HG03521 (cell line): ENCODE results near the gene TDRD9.
A peak's percentile ranks its signal among the peaks of the same experiment; 100 is the strongest.

Experiments used
- ATAC-seq: cut with Tn5 transposase; IDR thresholded peaks from one replicate; pipeline ENCODE4 v1.9.1; 2021; ENCODE audit warnings: mild to moderate bottlenecking, moderate library complexity; ENCODE audit not compliant: unreplicated experiment

The TDRD9 gene

GRCh38 chr14:103890821-103891666 is 37.2 kb upstream of the TDRD9 start:
- ATAC-seq, result no peak

- ATAC-seq, result no peak
These were observed 36.5 kb upstream of the TDRD9 start for GRCh38 chr14:103891667-103892215.

DNA sequence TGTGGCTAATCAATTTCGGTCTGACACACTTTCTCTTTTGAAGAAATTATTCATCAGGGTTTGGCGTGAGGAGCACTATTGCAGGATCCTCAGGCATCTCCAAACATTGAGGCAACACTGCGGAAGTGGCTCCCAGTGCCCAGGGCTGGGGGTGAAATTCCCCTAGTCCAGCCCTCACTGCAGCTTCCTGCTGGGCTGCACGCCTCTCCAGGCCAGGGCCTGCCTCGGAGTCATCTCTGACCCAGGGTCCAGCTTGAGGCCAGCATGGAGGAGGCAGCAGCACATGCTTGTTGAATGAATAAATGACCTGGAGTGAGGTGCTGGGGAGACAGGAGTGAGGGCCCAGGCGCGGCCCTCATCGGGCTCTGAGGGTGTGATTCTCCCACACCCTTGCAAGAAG is 36.0 kb upstream of the TDRD9 start:
- ATAC-seq, result no peak

DNA sequence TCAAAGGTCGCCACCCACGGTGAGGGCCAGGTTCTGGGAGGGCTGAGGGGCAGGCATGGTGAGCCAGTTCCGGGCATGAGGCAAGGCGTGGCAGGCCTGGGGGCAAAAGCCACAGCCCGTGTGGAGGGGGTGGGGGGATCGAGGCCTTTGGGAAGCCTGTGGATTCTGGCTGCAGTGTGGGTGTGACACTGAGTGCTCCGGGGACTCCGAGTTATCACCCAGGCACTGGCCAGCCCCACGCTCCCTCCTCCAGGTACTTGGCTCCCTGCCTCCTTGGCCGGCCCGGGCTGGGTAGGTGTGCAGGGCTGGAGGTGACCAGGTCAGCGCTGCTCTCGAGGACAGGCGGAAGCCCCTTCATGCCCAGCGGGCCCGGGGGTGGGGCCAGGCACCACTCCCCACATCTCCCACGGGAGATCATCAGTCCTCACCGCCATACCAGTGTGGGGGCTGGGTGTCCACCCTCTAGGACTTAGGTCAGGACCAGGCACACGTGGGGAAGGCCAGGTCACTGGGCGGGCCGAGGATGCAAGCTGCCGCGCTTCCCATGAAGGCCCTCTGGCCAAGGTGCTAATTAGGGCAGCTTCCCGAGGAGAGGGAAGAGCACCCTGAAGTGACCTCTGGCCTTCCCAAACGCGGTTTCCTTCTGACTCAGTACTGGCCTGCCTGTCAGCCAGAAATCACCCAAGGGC is 34.1 kb upstream of the TDRD9 start:
- no peak for ATAC-seq

- ATAC-seq, result no peak
These were observed 33.6 kb upstream of the TDRD9 start for GRCh38 chr14:103894723-103895059.

DNA sequence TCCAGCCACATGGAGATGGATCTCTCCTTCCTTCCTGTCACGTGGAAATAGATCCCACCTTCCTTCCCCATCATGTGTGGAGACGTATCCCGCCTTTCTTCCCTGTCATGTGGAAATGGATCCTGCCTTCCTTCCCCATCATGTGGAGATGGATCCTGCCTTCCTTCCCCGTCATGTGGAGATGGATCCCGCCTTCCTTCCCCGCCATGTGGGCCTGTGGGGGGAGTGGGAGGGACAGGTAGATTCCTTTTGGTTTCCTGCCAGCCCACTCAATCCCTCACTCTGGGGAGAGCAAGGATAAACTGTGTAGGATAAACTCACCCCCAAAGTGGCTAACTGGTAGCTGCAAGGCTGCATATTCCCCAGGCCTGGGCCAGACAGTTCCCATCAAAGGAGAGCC is 31.7 kb upstream of the TDRD9 start:
- ATAC-seq, result no peak

- no peak for ATAC-seq
These were observed 30.9 kb upstream of the TDRD9 start for GRCh38 chr14:103897075-103897947.

DNA sequence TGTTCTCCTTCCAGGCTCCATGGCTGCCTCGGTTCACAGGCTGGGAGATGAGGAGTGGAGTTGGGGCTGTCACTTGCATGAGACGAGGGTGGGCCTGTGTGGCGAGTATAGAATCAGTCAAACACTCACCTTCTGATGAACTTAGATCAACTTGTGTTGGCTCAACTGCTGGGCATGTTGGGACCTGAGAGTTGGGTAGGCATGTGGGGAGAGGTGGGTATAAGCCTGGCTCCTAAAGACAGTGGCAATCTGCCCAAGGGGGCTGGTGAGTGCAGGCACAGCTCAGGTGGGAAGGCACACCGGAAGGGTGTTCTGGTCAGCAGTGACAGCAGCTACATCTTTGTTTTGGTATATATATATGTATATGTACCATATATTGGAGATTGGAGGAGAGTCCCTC is 30.1 kb upstream of the TDRD9 start:
- ATAC-seq, result no peak

DNA sequence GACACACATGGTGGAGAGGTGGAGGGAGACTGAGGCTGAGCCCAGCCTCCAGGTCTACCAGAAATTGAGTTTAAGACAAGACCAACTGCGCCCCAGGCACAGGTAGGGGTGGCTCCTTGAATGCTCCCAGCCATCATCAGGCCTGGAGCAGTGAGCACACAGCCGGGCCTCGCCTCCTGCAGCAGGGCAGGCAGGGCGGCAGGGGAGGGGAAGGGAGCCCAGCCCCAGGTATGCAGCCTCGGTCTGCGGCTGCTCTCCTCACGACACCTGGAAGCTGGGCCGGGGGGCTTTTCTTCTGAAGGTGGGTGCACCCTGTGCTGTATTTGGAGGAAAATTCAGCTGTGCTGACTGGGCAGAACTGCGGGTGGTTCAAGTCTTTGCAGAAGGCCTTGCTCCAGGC is 29.5 kb upstream of the TDRD9 start:
- ATAC-seq, result no peak

- ATAC-seq, result no peak
These were observed 28.9 kb upstream of the TDRD9 start for GRCh38 chr14:103899316-103899715.

GRCh38 chr14:103899833-103900232 is 28.4 kb upstream of the TDRD9 start:
- no peak for ATAC-seq

GRCh38 chr14:103904493-103905107 is 23.7 kb upstream of the TDRD9 start:
- ATAC-seq, result no peak

GRCh38 chr14:103905842-103906456 is 22.3 kb upstream of the TDRD9 start:
- no peak for ATAC-seq

- no peak for ATAC-seq
These were observed 19.7 kb upstream of the TDRD9 start for GRCh38 chr14:103908580-103908979.

DNA sequence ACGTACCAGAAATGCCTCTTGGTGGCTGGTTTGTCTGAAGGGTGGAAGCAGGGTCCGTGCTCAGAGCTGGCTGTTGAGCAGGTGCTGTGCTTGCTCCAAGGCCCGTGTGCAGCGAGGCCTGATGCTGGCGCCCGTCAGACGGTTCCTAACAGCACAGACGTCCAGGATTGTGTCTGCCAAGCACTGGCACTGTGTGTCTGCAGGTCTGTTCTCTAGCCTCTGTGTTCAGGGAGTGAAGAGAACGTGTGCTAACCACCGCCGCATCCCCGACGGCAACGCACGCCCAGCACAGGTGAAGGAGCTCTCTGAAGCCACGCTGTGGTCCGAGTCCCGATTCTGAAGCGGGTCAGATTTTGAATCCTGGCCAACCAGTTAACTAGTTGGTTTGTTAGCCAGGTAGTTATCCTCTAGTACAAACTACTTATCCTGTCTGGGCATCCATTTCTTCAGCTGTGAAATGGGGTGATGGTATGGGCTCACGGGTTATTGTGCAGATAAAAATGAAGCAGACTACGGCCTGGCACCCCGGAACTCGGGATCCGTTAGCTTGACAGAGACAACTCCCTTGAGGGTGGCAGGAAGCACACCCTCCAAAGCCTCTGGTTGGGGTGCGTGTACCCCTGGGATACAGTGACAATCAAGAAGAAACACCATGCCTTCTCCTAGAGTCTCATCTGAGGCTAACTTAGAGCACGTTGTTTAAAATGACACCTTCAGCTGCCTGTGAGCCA is 18.6 kb upstream of the TDRD9 start:
- no peak for ATAC-seq

DNA sequence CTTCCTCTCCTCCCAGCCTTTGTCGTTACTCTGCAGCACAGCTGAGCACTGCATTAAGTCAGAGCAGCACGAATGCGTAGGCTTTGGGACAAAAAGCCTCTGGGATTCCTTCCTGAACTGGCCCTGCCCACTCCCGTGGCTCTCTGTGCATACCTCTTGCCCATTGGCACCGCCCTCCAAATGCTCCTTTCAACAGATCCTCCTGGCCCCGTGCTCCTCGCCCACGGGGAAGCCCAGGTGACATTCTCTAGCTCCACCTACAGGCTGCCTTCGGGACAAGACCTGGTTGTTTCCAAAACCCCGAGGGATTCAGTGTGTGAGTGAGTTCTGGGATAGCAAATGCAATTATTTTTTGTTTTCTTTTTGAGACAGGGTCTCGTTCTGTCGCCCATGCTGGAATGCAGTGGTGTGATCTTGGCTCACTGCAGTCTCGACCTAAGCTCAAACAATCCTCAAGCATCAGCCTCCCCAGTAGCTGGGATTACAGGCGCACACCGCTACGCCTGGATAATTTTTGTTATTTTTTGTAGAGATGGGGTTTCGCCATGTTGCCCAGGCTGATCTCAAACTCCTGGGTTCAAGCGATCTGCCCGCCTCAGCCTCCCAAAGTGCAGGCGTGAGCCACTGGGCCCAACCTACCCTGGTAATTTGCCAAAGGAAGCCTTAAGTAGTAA is 17.9 kb upstream of the TDRD9 start:
- peak; percentile 51 for ATAC-seq

DNA sequence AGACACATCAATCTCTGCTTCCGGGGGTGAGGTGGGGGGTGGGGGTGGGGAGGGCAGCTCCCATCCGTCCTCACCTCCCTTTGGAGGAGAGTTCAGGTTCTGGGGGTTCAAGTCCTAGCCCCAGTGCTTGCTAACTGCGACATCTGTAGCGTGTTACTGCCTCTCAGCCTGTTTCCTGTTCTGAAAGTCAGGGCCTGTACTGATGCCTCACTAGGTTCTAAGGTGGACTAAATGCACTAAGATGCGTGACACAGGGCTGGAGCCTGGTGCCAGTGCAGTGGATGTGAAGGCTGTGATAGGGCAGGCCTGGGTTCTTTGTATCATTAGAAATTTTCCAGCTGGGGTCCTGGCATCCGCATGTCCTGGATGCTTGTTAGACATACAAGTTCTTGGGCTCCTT is 17.3 kb upstream of the TDRD9 start:
- no peak for ATAC-seq

DNA sequence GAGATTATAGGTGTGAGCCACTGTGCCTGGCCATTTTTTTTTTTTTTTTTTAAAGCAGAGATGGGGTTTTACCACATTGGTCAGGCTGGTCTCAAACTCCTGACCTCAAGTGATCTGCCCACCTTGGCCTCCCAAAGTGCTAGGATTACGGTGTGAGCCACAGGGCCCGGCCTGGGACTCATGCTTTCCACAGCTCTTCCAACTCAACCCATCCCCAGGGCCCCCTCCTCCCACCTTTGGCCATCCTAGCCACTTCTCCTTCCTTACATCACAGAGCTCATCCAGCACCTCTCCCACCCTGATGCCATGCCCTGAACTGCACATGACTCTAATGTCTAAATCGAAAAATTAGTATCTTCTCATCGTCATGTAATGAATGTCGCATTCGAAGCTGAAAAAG is 12.6 kb upstream of the TDRD9 start:
- ATAC-seq, result no peak

- ATAC-seq, result no peak
These were observed 11.5 kb upstream of the TDRD9 start for GRCh38 chr14:103916636-103917262.
